ENCODE data around the gene NTM.

Gene NTM

GRCh38 chr11:131762346-131763110, 392.1 kb downstream of the NTM start:
- H3K4me3 ChIP-seq (ENCODE audit: low read depth, low read length), result no peak overlapping the region
- no peak for TF ChIP-seq CTCF (IDR thresholded peaks at IDR 0.05; ENCODE audit: borderline replicate concordance, insufficient read depth, low read depth, low read length)

GRCh38 chr11:131763193-131763890, 392.9 kb downstream of the NTM start:
- no peak for TF ChIP-seq CTCF (IDR thresholded peaks at IDR 0.05; ENCODE audit: borderline replicate concordance, insufficient read depth, low read depth, low read length)
- no peak overlapping the region for H3K4me3 ChIP-seq (ENCODE audit: low read depth, low read length)

- no peak for TF ChIP-seq CTCF (IDR thresholded peaks at IDR 0.05; ENCODE audit: borderline replicate concordance, insufficient read depth, low read depth, low read length)
- H3K4me3 ChIP-seq (ENCODE audit: low read depth, low read length), result no peak overlapping the region
Measured at GRCh38 chr11:131764126-131764525, 393.7 kb downstream of the NTM start.

- TF ChIP-seq CTCF (IDR thresholded peaks at IDR 0.05; ENCODE audit: borderline replicate concordance, insufficient read depth, low read depth, low read length), result no peak
- H3K4me3 ChIP-seq (ENCODE audit: low read depth, low read length), result no peak overlapping the region
Measured at GRCh38 chr11:131764649-131765048, 394.2 kb downstream of the NTM start.

- TF ChIP-seq CTCF (IDR thresholded peaks at IDR 0.05; ENCODE audit: borderline replicate concordance, insufficient read depth, low read depth, low read length), result no peak
- no peak overlapping the region for H3K4me3 ChIP-seq (ENCODE audit: low read depth, low read length)
Measured at GRCh38 chr11:131766637-131767036, 396.2 kb downstream of the NTM start.

GRCh38 chr11:131767421-131767820, 397.0 kb downstream of the NTM start:
- no peak overlapping the region for H3K4me3 ChIP-seq (ENCODE audit: low read depth, low read length)
- TF ChIP-seq CTCF (IDR thresholded peaks at IDR 0.05; ENCODE audit: borderline replicate concordance, insufficient read depth, low read depth, low read length), result no peak

GRCh38 chr11:131770801-131771200, 400.4 kb downstream of the NTM start:
- H3K4me3 ChIP-seq (ENCODE audit: low read depth, low read length), result no peak overlapping the region

More at GRCh38 chr11:131770801-131771200, 400.4 kb downstream of the NTM start:
- TF ChIP-seq CTCF (IDR thresholded peaks at IDR 0.05; ENCODE audit: borderline replicate concordance, insufficient read depth, low read depth, low read length), result no peak

Measured in GM12875 (cell line).